ENCODE results near the gene PET100.
"Not testable (repeated sequence)": the region's sequence is repeated elsewhere in the genome, so short reads cannot be mapped to it uniquely, and the experiment has no call there.

The PET100 gene

GRCh38 chr19:7633698-7634097 is 4.1 kb downstream of the PET100 start, which contains the start of gene PCP2:
Gene PCP2 (minus strand): TSS chr19:7633719. CDS start chr19:7633457, 262 bp downstream.
- DNase-seq (ENCODE audit: low read depth in 1 of 2, low spot score in 1 of 2): no peak

DNA sequence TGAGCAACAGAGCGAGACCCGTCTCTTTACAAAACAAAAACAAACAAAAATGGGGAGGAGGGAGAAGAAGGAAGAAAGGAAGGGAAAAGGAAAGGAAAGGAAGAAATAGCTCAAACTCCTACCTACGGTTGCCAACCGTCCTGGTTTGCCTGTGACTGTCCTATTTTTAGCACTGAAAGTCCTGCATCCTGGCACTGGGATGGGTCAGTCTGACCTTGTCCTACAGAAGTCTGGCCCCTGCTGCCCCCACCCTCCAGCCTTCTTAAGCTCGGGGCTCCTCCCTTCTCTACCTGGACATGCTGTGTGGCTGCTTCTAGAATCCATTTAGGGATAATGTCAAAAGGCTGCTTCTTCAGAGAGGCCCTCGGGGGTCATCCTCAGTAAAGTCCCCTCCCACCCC is 6.1 kb downstream of the PET100 start:
- no peak for DNase-seq (ENCODE audit: low read depth in 1 of 2, low spot score in 1 of 2)

GRCh38 chr19:7636317-7636690 is 6.7 kb downstream of the PET100 start:
- no peak for DNase-seq (ENCODE audit: low read depth in 1 of 2, low spot score in 1 of 2)

DNA sequence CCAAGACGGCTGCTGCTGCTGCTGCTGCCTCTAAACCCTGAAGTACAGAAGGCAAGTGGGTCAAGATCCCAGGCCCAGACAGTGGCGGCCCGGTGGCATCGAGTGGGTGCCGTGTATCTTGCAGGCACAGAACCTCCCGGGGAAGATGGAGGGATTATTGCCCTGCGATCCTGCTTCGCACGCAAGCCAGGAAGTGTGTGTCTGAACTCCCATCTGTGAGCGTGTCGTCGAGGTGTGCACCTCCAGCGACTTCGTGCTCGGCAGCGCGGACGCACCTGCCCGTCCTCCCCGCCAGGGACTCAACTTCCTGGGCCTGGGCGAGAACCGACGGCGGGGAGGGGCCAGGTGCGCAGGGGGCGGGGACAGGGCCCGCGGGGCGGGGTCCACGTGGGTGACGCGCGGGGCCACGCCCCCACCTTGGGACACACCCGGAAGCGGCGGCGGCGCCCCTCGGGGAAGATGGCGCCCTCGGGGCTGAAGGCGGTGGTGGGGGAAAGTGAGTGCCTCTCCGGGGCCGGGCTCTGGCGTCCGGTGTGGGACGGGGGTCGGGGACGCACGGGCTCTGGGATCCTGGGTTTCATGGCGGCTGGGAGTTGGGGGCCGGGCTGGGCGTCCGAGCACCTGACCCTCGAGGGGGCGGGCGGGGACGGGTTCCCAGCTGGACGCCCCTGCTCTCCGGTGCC is 7.2 kb downstream of the PET100 start, which contains the start of gene STXBP2:
Gene STXBP2, plus strand, starts transcription at position 420 of the 683 bp plus-strand sequence. Its CDS starts 40 bp downstream, at position 460.
- DNase-seq (ENCODE audit: low read depth in 1 of 2, low spot score in 1 of 2): peak; percentile 92 to 93

DNA sequence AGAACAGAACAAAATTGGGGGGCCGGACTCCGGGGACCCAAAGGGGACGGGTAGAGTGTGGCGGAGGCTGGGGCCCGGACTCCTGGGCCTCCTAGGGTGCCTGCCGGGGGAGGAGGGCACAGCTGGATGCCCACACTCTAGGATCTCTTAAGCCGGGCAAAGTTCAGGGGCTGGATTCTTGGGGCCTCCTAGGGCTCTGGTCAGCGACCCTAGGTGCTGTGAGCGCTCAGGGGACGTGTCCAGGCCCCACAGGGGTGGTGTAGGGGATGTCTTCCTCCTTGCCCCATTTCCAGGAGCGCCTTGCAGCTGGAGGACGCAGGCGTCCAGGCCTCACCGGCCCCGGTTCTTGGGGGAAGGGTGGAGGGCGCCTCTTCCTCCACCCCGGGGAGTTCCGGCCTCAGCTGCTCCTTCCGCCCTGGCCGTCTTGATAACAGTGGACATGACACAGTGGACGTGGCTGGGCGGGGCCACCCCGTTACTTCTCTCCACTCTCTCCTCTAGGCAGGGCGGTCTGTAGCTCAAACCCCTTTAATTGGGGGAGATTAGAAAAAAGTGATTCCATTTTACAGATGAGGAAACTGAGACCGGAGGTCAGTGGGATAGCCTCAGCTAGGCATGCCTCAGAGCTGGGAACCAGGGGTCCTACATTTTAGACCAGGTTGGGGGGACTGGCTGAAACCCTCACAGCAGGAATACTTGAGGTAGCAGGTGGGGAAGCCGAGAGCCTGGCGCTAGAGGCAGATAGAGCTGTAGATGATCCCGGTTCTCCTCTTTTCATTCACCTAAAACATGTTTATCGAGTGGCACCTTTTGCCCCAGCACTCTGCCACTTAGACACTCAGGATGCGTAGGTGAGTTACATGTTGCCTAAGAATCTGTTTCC is 8.0 kb downstream of the PET100 start:
- no peak for DNase-seq (ENCODE audit: low read depth in 1 of 2, low spot score in 1 of 2)

GRCh38 chr19:7638802-7639465 is 9.3 kb downstream of the PET100 start:
- no peak for DNase-seq (ENCODE audit: low read depth in 1 of 2, low spot score in 1 of 2)

DNA sequence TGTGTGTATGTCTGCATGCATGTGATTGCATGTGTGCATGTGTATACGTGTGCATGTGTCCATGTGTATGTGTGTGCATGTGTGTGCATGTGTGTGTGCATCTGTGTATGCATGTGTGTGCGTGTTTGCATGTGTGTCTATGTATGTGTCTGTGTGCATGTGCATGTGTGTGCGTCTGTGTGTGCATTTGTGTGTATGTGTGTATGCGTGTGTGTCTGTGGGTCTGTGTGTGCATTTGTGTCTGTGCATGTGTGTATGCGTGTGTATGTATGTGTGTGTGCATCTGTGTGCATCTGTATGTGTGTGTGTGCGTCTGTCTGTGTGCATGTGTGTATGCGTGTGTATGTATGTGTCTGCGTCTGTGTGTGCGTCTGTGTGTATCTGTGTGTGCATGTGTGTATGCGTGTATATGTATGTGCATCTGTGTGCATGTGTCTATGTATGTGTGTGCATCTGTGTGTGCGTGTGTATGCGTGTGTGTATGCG is 10.3 kb downstream of the PET100 start:
- no peak for DNase-seq (ENCODE audit: low read depth in 1 of 2, low spot score in 1 of 2)

GRCh38 chr19:7640803-7641202 is 11.2 kb downstream of the PET100 start:
- DNase-seq (ENCODE audit: low read depth in 1 of 2, low spot score in 1 of 2): no peak

DNA sequence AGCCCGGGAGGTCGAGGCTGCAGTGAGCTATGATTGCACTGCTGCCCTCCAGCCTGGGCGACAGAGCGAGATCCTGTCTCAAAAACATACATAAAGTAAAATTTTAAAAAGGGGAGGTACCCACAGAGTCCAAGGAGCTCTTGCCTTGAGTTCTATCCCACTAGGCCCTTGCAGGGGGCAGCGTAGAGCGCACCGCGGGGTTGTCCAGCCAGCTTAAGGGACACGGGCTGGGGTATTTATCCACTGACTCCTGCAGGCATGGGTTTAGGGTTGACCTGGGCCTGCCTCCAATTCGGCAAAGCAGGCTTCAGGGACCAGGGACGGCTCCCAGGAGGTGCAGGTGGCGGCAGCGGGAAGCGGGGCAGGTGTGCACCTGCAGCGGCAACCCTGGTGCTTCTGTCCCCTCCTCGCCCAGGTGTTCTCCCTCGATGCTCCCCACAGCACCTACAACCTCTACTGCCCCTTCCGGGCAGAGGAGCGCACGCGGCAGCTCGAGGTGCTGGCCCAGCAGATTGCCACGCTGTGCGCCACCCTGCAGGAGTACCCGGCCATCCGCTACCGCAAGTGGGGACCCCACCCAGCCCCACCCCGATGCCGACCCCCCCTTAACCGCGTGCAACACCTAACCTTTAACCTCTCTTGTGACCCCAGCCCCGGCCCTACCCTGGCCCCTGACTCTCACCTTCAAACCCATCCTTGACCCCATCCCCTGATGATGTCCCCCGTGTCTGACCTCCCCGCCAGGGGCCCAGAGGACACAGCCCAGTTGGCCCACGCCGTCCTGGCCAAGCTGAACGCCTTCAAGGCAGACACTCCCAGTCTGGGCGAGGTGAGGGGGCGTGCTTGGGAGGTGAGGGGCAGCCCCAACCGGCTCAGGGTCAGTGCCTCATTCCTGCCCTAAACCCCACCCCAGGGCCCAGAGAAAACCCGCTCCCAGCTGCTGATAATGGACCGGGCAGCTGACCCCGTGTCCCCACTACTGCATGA is 12.0 kb downstream of the PET100 start:
- no peak for DNase-seq (ENCODE audit: low read depth in 1 of 2, low spot score in 1 of 2)

GRCh38 chr19:7642295-7643030 is 12.9 kb downstream of the PET100 start:
- no peak for DNase-seq (ENCODE audit: low read depth in 1 of 2, low spot score in 1 of 2)

GRCh38 chr19:7643031-7643415 is 13.4 kb downstream of the PET100 start:
- no peak for DNase-seq (ENCODE audit: low read depth in 1 of 2, low spot score in 1 of 2)

GRCh38 chr19:7643629-7644549 is 14.3 kb downstream of the PET100 start:
- DNase-seq (ENCODE audit: low read depth in 1 of 2, low spot score in 1 of 2): not testable (repeated sequence)

- DNase-seq (ENCODE audit: low read depth in 1 of 2, low spot score in 1 of 2): no peak
Observed at GRCh38 chr19:7644550-7644877, 14.9 kb downstream of the PET100 start.

GRCh38 chr19:7645163-7645562 is 15.6 kb downstream of the PET100 start:
- DNase-seq (ENCODE audit: low read depth in 1 of 2, low spot score in 1 of 2): no peak

DNA sequence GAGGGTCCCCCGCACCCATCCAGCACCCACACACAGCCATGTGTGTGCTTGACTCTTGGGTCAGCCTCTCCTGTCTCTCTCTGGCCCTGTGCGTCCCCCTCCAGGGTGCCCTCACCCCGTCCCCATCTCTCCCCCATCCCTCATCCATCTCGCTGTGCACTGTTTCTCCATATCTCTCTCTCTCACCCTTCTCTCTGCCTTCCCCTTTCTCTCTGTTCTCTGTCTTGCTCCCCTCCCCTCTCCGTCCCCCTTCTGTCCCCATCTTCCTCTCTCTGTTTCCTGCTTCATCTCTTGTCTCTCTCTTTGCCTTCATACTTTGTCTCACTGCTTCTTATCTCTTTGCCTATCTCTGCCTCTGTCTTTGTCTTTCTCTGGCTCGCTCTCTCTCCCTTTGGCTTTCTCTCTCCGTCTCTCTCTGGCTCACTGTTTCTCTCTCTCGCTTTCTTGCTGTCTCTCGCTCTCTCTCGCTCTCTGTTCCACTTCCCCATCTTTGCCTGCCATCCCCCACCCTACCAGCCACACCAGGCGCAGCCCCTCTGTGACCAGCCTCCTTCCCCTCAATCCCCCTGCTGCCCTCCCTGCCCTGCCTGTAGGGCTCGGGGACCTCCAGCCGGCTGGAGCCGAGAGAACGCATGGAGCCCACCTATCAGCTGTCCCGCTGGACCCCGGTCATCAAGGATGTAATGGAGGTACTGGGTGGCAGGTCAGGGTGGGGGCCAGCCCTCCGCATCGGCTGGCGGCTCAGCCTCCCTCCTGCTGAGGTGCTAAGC is 16.2 kb downstream of the PET100 start:
- DNase-seq (ENCODE audit: low read depth in 1 of 2, low spot score in 1 of 2): no peak

DNA sequence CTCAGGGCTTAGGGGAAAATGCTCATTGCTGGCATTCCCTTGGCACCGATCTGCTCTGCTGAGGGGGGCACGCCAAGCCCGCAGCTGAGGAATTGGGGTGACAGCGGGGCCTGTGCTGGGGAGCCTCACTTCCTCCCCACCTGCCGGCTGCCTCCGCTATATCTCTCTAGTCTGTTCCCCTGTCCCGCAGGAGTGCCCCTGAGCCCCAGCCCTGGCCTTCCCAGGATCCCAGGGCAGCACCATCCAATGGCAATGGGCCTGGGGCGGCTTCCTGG is 16.8 kb downstream of the PET100 start:
- no peak for DNase-seq (ENCODE audit: low read depth in 1 of 2, low spot score in 1 of 2)

DNA sequence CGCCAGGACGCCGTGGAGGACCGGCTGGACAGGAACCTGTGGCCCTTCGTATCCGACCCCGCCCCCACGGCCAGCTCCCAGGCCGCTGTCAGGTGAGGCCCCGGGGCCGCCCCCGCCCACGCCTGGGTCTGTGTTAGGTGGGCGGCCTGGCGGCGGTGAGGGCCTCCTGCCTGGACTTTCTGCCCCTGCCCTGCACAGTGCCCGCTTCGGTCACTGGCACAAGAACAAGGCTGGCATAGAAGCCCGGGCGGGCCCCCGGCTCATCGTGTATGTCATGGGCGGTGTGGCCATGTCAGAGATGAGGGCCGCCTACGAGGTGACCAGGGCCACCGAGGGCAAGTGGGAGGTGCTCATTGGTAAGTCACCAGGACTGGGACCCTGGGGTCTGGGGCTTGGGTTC is 17.6 kb downstream of the PET100 start:
- DNase-seq (ENCODE audit: low read depth in 1 of 2, low spot score in 1 of 2): no peak

GRCh38 chr19:7648265-7649014 is 18.8 kb downstream of the PET100 start:
- DNase-seq (ENCODE audit: low read depth in 1 of 2, low spot score in 1 of 2): no peak
